GM20000 (cell line): ENCODE data around the gene ZNF488.
"Not testable (repeated sequence)": the region's sequence is repeated elsewhere in the genome, so short reads cannot be mapped to it uniquely, and the experiment has no call there.

Experiments used
- DNase-seq: peaks from one replicate; pipeline ENCODE4 v3.0.0; 2012; ENCODE audit warnings: low spot score
- CTCF ChIP-seq: IDR thresholded peaks from 2 replicates; pipeline ENCODE4 v1.5.1; 2012; ENCODE audit warnings: mild to moderate bottlenecking, control low read depth; ENCODE audit errors: extremely low read depth, missing control alignments

Gene ZNF488

GRCh38 chr10:47419421-47419820 is 35.3 kb upstream of the ZNF488 start:
- no peak for TF ChIP-seq CTCF
- no peak for DNase-seq

DNA sequence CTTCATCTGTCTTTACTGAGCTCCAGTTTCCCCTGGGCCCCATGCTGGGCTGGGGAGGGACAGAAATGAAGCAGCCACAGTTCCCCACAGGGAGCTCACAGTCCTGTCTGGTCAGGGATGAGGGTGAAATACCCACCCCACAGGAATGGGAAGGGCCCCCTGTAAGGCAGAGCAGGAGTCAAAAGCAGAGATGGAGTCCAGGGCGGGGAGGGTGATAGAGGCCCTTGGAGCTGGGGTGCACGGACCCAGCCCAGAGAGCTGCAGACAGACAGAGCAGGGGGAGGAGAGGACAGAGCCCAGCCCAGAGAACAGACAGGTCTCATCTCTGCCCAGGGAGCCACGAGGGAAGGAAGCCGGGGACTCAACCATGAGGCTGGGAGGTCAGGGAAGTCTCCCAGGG is 34.9 kb upstream of the ZNF488 start:
- TF ChIP-seq CTCF: no peak
- no peak for DNase-seq

DNA sequence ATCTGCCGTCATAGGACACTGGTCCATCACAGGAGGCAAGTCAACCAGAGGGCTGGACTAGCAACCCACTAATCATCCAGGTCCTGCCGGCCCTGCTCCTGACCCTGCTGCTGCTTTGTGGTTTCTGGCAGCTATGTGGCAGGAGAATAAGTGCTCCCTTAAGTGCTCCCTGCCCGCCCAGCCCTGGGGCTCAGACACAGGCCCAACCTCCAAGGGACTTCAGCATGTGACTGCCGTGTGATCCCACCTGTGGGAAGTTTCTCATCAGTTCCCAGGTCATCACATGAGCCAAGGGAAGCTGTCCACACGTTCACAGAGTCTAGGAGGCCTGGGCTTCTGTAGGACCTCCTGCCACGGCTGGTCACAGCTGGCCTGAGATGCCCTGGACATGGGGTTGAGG is 34.2 kb upstream of the ZNF488 start:
- no peak for TF ChIP-seq CTCF
- no peak for DNase-seq

DNA sequence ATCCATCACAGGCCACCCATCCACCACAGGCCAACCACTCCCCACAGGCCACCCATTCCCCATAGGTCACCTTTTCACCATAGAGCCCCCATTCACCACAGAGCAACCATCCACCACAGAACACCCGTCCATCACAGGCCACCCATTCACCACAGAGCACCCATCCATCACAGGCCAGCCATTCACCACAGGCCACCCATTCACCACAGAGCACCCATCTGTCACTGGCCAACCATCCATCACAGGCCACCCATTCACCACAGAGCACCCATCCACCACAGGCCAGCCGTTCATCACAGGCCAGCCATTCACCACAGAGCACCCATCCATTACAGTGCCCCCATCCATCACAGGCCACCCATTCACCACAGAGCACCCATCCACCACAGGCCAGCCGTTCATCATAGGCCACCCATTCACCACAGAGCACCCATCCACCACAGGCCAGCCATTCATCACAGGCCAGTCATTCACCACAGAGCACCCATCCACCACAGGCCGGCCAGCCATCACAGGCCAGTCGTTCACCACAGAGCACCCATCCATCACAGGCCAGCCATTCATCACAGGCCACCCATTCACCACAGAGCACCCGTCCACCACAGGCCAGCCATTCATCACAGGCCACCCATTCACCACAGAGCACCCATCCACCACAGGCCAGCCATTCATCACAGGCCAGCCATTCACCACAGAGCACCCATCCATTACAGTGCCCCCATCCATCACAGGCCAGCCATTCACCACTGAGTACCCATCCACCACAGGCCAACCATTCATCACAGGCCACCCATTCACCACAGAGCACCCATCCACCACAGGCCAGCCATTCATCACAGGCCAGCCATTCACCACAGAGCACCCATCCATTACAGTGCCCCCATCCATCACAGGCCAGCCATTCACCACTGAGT is 32.5 kb upstream of the ZNF488 start:
- not testable (repeated sequence) for DNase-seq

DNA sequence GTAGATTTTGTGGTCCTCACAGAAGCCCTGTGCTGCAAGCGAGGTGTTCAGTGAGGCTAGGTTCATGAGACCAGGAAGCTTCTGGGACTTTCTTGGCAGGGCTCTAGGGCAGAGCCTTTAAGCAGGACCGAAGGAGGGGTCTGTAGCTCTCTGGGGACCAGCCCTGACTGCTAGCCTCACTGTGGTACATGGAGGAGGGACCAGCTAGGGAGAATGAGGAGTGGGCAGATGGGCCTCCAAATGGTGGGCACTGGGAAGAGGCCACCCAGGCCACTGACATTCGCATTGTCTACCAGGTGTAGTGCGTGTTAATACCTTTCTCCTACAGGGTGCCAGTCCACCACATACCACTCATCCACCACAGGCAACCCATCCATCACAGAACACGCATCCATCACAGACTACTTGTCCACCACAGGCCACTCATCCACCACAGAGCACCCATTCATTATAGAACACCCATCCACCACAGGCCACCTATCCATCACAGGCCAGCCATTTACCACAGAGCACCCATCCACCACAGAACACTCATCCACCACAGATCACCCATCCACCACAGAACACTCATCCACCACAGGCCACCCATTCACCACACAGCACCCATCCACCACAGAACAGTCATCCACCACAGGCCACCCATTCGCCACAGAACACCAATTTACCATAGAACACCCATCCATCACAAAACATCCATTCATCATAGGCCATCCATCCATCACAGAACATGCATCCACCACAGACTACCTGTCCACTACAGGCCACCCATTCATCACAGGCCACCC is 31.6 kb upstream of the ZNF488 start:
- no peak for TF ChIP-seq CTCF
- DNase-seq: no peak

- no peak for DNase-seq
- no peak for TF ChIP-seq CTCF
These were observed 30.8 kb upstream of the ZNF488 start for GRCh38 chr10:47414752-47415519.

GRCh38 chr10:47414227-47414592 is 30.1 kb upstream of the ZNF488 start:
- no peak for TF ChIP-seq CTCF
- DNase-seq: no peak
